AG04449 (cell line): ENCODE results near the gene CRLF1.

Experiments
- CTCF ChIA-PET: fragments of 350-600 bp; formaldehyde crosslinking; extraction: SDS; loops from one replicate; lab custom pipeline; 2021; ENCODE audit warnings: antibody characterized with exemption; lab: Yijun Ruan, JAX
- POLR2A ChIA-PET: fragments of 400-600, 350-600 bp; formaldehyde crosslinking; extraction: SDS; loops from one replicate; lab custom pipeline; 2020; ENCODE audit warnings: antibody characterized with exemption, inconsistent platforms; lab: Yijun Ruan, JAX
- DNase-seq: peaks from one replicate; pipeline ENCODE4 v3.0.0-alpha.2; 2010; ENCODE audit warnings: low read depth, low spot score
- H3K4me3 ChIP-seq: 2 replicates; pipeline ENCODE4 v1.5.1; 2011; ENCODE audit warnings: low read depth, mild to moderate bottlenecking, control low read depth, low read length
- TF ChIP-seq, protein P1 (sequence below): IDR thresholded peaks from one replicate; pipeline ENCODE4 v1.5.1; 2011; ENCODE audit warnings: mild to moderate bottlenecking, moderate library complexity, low read length, control low read depth, inconsistent platforms; ENCODE audit not compliant: insufficient read depth; ENCODE audit errors: missing control alignments

CRLF1 gene, protein sequence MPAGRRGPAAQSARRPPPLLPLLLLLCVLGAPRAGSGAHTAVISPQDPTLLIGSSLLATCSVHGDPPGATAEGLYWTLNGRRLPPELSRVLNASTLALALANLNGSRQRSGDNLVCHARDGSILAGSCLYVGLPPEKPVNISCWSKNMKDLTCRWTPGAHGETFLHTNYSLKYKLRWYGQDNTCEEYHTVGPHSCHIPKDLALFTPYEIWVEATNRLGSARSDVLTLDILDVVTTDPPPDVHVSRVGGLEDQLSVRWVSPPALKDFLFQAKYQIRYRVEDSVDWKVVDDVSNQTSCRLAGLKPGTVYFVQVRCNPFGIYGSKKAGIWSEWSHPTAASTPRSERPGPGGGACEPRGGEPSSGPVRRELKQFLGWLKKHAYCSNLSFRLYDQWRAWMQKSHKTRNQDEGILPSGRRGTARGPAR

DNA sequence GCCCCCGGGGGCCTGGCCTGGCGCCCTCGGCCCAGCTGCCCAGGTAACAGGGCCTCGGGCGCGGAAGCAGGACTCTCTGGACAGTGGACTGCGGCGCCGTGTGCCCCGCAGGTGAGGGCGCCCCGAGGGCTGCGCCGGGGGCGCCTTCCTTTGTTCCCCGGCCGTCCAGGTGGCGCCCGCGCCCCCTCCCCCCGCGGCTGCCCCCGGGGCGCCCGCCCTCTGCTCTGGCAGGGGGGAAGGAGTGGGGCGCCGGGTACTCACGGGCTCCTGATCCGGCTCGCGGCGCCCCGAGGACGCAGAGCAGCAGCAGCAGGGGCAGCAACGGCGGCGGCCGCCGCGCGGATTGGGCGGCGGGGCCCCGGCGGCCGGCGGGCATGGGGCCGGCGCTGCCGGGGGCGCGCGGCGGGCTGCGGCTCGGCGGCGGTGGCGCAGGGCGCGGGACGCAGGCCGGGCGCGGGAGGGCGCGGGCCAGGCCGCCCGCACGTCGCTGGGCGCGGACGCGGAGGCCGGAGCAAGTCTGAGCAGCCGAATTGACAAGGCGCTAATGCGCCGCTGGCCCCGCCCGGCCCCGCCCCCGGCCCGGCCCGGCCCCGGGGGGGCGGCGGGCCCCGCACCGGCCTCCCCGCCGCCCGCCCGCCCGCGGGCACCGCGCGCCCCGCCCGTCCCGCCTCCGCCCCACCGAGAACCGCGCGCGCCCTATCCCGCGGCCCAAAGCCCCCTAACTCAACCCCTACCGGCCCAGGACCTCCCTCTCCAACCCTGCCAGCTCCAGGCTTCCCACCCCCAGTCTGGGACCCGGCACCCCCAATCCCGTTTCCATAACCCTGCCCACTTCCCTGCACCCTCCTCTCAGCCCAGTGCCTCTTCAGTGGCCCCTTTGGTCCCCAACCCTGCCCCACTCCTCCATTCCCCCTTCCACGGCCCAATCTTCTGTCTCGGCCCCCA, at the start of gene CRLF1:
TSS of gene CRLF1 (minus strand) at position 519 of the 945 bp plus-strand sequence. CDS start at position 376, 143 bp downstream.
- ChIA-PET CTCF (interaction anchor here (1.5 kb wide), 1 partner anchor 12 kb away, joined by 7 read pairs; no protein-coding TSS in a partner anchor), POLR2A (no interaction called here)
- H3K4me3 ChIP-seq: no peak within 1 kb of the TSS
- TF ChIP-seq, protein P1, sequence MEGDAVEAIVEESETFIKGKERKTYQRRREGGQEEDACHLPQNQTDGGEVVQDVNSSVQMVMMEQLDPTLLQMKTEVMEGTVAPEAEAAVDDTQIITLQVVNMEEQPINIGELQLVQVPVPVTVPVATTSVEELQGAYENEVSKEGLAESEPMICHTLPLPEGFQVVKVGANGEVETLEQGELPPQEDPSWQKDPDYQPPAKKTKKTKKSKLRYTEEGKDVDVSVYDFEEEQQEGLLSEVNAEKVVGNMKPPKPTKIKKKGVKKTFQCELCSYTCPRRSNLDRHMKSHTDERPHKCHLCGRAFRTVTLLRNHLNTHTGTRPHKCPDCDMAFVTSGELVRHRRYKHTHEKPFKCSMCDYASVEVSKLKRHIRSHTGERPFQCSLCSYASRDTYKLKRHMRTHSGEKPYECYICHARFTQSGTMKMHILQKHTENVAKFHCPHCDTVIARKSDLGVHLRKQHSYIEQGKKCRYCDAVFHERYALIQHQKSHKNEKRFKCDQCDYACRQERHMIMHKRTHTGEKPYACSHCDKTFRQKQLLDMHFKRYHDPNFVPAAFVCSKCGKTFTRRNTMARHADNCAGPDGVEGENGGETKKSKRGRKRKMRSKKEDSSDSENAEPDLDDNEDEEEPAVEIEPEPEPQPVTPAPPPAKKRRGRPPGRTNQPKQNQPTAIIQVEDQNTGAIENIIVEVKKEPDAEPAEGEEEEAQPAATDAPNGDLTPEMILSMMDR: no peak
- no peak for DNase-seq

GRCh38 chr19:18655173-18655844, 48.7 kb upstream of the CRLF1 start:
- TF ChIP-seq, protein P1: no peak
- DNase-seq: no peak
- H3K4me3 ChIP-seq: no peak overlapping the region
- ChIA-PET POLR2A (no interaction called here), CTCF (interaction anchor here (1.4 kb wide), 1 partner anchor 192 kb away, joined by 5 read pairs; no protein-coding TSS in a partner anchor)

GRCh38 chr19:18654469-18654868, 47.9 kb upstream of the CRLF1 start:
- ChIA-PET POLR2A (no interaction called here), CTCF (interaction anchor here (1.4 kb wide), 1 partner anchor 193 kb away, joined by 5 read pairs; no protein-coding TSS in a partner anchor)
- H3K4me3 ChIP-seq: no peak overlapping the region
- no peak for DNase-seq
- TF ChIP-seq, protein P1: no peak

- TF ChIP-seq, protein P1: no peak
- H3K4me3 ChIP-seq: no peak overlapping the region
- CTCF ChIA-PET: no interaction called here
- DNase-seq: no peak
- POLR2A ChIA-PET: no interaction called here
Measured at GRCh38 chr19:18653853-18654252, 47.3 kb upstream of the CRLF1 start.

GRCh38 chr19:18651733-18652132, 45.1 kb upstream of the CRLF1 start:
- CTCF ChIA-PET: interaction anchor here (0.7 kb wide), 1 partner anchor 182 kb away, joined by 3 read pairs; no protein-coding TSS in a partner anchor
- POLR2A ChIA-PET: interaction anchor here (0.6 kb wide), 1 partner anchor 104 kb away, joined by 3 read pairs; no protein-coding TSS in a partner anchor
- DNase-seq: no peak
- no peak overlapping the region for H3K4me3 ChIP-seq
- TF ChIP-seq, protein P1: no peak
